22Rv1 (cell line): Measurements from ENCODE around the gene PGAP6.

Source experiments
- H3K27ac ChIP-seq: fragments of 450-650 bp; 2 replicates; pipeline ENCODE4 v1.5.1; 2017
- CTCF ChIP-seq: fragments of 450-650 bp; IDR thresholded peaks from 2 replicates; pipeline ENCODE4 v1.5.1; 2017; ENCODE audit warnings: mild to moderate bottlenecking
- ZFX ChIP-seq: fragments of 450-650 bp; IDR thresholded peaks from 2 replicates; pipeline ENCODE4 v1.6.1; 2017; ENCODE audit warnings: antibody characterized with exemption, borderline replicate concordance

The PGAP6 gene

GRCh38 chr16:375927-376816, 5.6 kb downstream of the PGAP6 start:
- no peak overlapping the region for H3K27ac ChIP-seq
- TF ChIP-seq CTCF, result no peak
- no peak for TF ChIP-seq ZFX

GRCh38 chr16:375212-375611, 6.6 kb downstream of the PGAP6 start:
- no peak overlapping the region for H3K27ac ChIP-seq
- no peak for TF ChIP-seq ZFX

GRCh38 chr16:374616-374926, 7.2 kb downstream of the PGAP6 start:
- H3K27ac ChIP-seq, result no peak overlapping the region
- no peak for TF ChIP-seq ZFX
- no peak for TF ChIP-seq CTCF

- no peak for TF ChIP-seq CTCF
- H3K27ac ChIP-seq, result no peak overlapping the region
These were observed 7.7 kb downstream of the PGAP6 start for GRCh38 chr16:373848-374615.

GRCh38 chr16:373020-373598, 8.7 kb downstream of the PGAP6 start:
- TF ChIP-seq ZFX, result no peak
- no peak for TF ChIP-seq CTCF
- no peak overlapping the region for H3K27ac ChIP-seq

GRCh38 chr16:372302-372983, 9.3 kb downstream of the PGAP6 start:
- TF ChIP-seq ZFX (no peak), CTCF (no peak)
- no peak overlapping the region for H3K27ac ChIP-seq

- H3K27ac ChIP-seq, result peak overlapping the region; percentile 71
These were observed 10.1 kb downstream of the PGAP6 start for GRCh38 chr16:371515-372301.

More at GRCh38 chr16:371515-372301, 10.1 kb downstream of the PGAP6 start:
- TF ChIP-seq ZFX (no peak), CTCF (no peak)
